HepG2 (cell line): ENCODE measurements around the gene MYOF. TPM values are rescaled to one million over a fixed set of nuclear protein-coding genes. Genes with fewer than 3 reads are reported as not detected.

Experiments used
- ATAC-seq: fragments of 200-7000 bp; cut with Tn5 transposase; 3 replicates; pipeline ENCODE4 v1.9.1; 2020; ENCODE audit warnings: mild to moderate bottlenecking, moderate library complexity
- BruUV-seq: library from RNA; stranded (reverse); fragments of 400-500 nt; replicated peaks from 2 replicates; lab custom pipeline; 2021; lab: Mats Ljungman, UMichigan
- CTCF ChIA-PET: fragments of 300-600 bp; formaldehyde crosslinking; extraction: SDS; loops from one replicate; lab custom pipeline; 2021; ENCODE audit warnings: low total read pairs, inconsistent platforms, low intra/inter-chr PET ratio; lab: Yijun Ruan, JAX
- POLR2A ChIA-PET: fragments of 350-600 bp; sonication (Branson Sonifier 250); formaldehyde crosslinking; loops from one replicate; lab custom pipeline; 2020; ENCODE audit warnings: antibody characterized with exemption, inconsistent platforms; lab: Yijun Ruan, JAX
- DNase-seq: peaks from one replicate; pipeline ENCODE4 v3.0.0-alpha.2; 2015; ENCODE audit warnings: low spot score
- FAIRE-seq: peaks from 3 replicates; lab custom pipeline; 2011; peaks lifted over from hg19 to GRCh38; lab: Jason Lieb, UNC
- H2AFZ ChIP-seq: one replicate; pipeline ENCODE4 v1.6.1; 2011; ENCODE audit warnings: low read length, inconsistent platforms
- H3K27ac ChIP-seq: fragments of 300-600 bp; 3 replicates; pipeline ENCODE4 v1.8.0; 2011; ENCODE audit warnings: mixed run types, mild to moderate bottlenecking, mixed read lengths, low read length, inconsistent platforms; ENCODE audit not compliant: insufficient read depth; ENCODE audit errors: extremely low read length
- H3K27me3 ChIP-seq, 2 experiments: fragments of 200-600 bp in 1 of 2; 2 replicates in 1 of 2; 3 replicates in 1 of 2; pipeline versions ENCODE4 v1.6.0 to v1.8.0; 2011; ENCODE audit warnings: low read length in 2 of 2, mild to moderate bottlenecking in 2 of 2, moderate library complexity in 2 of 2, inconsistent platforms in 1 of 2; ENCODE audit not compliant: insufficient read depth in 2 of 2, control insufficient read depth in 1 of 2
- H3K36me3 ChIP-seq, 2 experiments: fragments of 200-600 bp in 1 of 2; replicated peaks in 1 of 2; 2 replicates in 1 of 2; 3 replicates in 1 of 2; pipeline versions ENCODE4 v1.5.1 to v1.8.0; 2011; ENCODE audit warnings: low read length in 2 of 2, inconsistent platforms in 1 of 2; ENCODE audit not compliant: insufficient read depth in 2 of 2, control insufficient read depth in 1 of 2
- H3K4me1 ChIP-seq: 2 replicates; pipeline ENCODE4 v1.5.1; 2012; ENCODE audit warnings: low read length, inconsistent platforms; ENCODE audit not compliant: insufficient read depth
- H3K4me2 ChIP-seq: 2 replicates; pipeline ENCODE4 v1.6.0; 2011; ENCODE audit warnings: low read depth, low read length, inconsistent platforms
- H3K4me3 ChIP-seq, 3 experiments: fragments of 200-600 bp in 1 of 3; sonication (generic), shearing (Covaris generic) in 1 of 3; replicated peaks in 1 of 3; 2 replicates each; pipeline ENCODE4 v1.5.1; 2011 to 2016; ENCODE audit warnings: low read length in 3 of 3, inconsistent platforms in 2 of 3, low read depth in 2 of 3, mild to moderate bottlenecking in 2 of 3, control low read depth in 1 of 3, mixed read lengths in 1 of 3; ENCODE audit not compliant: insufficient read depth in 1 of 3
- H3K79me2 ChIP-seq: one replicate; pipeline ENCODE4 v1.6.1; 2011; ENCODE audit warnings: low read length, inconsistent platforms; ENCODE audit not compliant: insufficient read depth
- H3K9ac ChIP-seq: 2 replicates; pipeline ENCODE4 v1.6.0; 2011; ENCODE audit warnings: mild to moderate bottlenecking, low read depth, low read length, inconsistent platforms; ENCODE audit not compliant: insufficient read depth
- H3K9me3 ChIP-seq: 2 replicates; pipeline ENCODE4 v1.5.1; 2012; ENCODE audit warnings: mild to moderate bottlenecking, low read length
- H4K20me1 ChIP-seq: 2 replicates; pipeline ENCODE4 v1.6.0; 2011; ENCODE audit warnings: inconsistent platforms, mild to moderate bottlenecking, low read length, moderate library complexity; ENCODE audit not compliant: insufficient read depth
- KAT2B ChIP-seq: fragments of 150-350 bp; IDR thresholded peaks from 2 replicates; pipeline ENCODE4 v1.6.1; 2014; ENCODE audit warnings: low read depth, low read length, borderline replicate concordance
- PRDM15 ChIP-seq: sonication (generic); formaldehyde crosslinking; IDR thresholded peaks from 2 replicates; pipeline ENCODE4 v1.4.0; 2020; ENCODE audit warnings: missing genetic modification reagents
- ZBTB34 ChIP-seq: sonication (generic); formaldehyde crosslinking; IDR thresholded peaks from 2 replicates; pipeline ENCODE4 v1.8.0; 2022; ENCODE audit warnings: mild to moderate bottlenecking, missing genetic modification reagents
- ZNF331 ChIP-seq: sonication (generic); formaldehyde crosslinking; IDR thresholded peaks from 2 replicates; pipeline ENCODE4 v1.4.0; 2020; ENCODE audit warnings: missing genetic modification reagents
- ZNF33B ChIP-seq: sonication (generic); formaldehyde crosslinking; IDR thresholded peaks from 2 replicates; pipeline ENCODE4 v1.5.1; 2020; ENCODE audit warnings: mild to moderate bottlenecking, missing genetic modification reagents
- ZNF441 ChIP-seq: sonication (generic); formaldehyde crosslinking; IDR thresholded peaks from 2 replicates; pipeline ENCODE4 v1.7.0; 2021; ENCODE audit warnings: missing genetic modification reagents, borderline replicate concordance
- ZNF501 ChIP-seq: sonication (generic); formaldehyde crosslinking; IDR thresholded peaks from 2 replicates; pipeline ENCODE4 v1.5.1; 2020; ENCODE audit warnings: mild to moderate bottlenecking, moderate library complexity, missing genetic modification reagents
- ZNF768 ChIP-seq: sonication (generic); formaldehyde crosslinking; IDR thresholded peaks from 2 replicates; pipeline ENCODE4 v1.4.0; 2020; ENCODE audit warnings: missing genetic modification reagents
- WGBS: methylation state at CpG from one replicate; pipeline ENCODE4 v1.1.6; 2017; ENCODE audit warnings: low lambda C conversion rate; 5-methylcytosine and 5-hydroxymethylcytosine counted together
- in situ Hi-C: cut with HindIII; loops from 2 replicates; pipeline ENCODE4 v1.10.0; 2017; ENCODE audit warnings: low pct_unique_long_range_greater_than_20kb; ENCODE audit not compliant: extremely low pct_ligation_motif_present
- intact Hi-C: fragments of 100-400 bp; cut with micrococcal nuclease; formaldehyde crosslinking; loops from one replicate; pipeline ENCODE4 v1.10.0; 2022; ENCODE audit not compliant: unreplicated experiment
- polyA plus RNA-seq, 8 experiments: library from polyadenylated mRNA; depleted of rRNA in 3 of 8; stranded (reverse) in 7 of 8; unstranded in 1 of 8; fragments of >200 nt; fragmentation: Illumina TruSeq in 4 of 8; extraction: Trizol in 4 of 8; gene quantifications; 2 replicates each; pipeline versions ENCODE4 v1.2.1 to v1.2.3, GENCODE V29; 2011 to 2016; ENCODE audit warnings: low read depth in 4 of 8, missing spikeins in 1 of 8, mixed read lengths in 1 of 8; ENCODE audit not compliant: insufficient read depth in 1 of 8
- total RNA-seq, 5 experiments: library from RNA; depleted of rRNA; stranded (reverse); fragments of >200 nt; fragmentation: Illumina TruSeq; extraction: Trizol; gene quantifications; 2 replicates each; pipeline ENCODE4 v1.2.3, GENCODE V29; 2016; ENCODE audit warnings: low read depth in 1 of 5
- TF ChIP-seq, protein P1 (sequence below): sonication (generic); formaldehyde crosslinking; IDR thresholded peaks from 2 replicates; pipeline ENCODE4 v1.8.1; 2023; ENCODE audit warnings: missing genetic modification reagents, mild to moderate bottlenecking, borderline replicate concordance

Gene MYOF
- total and polyA plus RNA-seq, 2 of the 13 experiments (the other 11 are each of a cell fraction or from before 2014, with no cell fraction given): 0.18 to 0.42 TPM

DNA sequence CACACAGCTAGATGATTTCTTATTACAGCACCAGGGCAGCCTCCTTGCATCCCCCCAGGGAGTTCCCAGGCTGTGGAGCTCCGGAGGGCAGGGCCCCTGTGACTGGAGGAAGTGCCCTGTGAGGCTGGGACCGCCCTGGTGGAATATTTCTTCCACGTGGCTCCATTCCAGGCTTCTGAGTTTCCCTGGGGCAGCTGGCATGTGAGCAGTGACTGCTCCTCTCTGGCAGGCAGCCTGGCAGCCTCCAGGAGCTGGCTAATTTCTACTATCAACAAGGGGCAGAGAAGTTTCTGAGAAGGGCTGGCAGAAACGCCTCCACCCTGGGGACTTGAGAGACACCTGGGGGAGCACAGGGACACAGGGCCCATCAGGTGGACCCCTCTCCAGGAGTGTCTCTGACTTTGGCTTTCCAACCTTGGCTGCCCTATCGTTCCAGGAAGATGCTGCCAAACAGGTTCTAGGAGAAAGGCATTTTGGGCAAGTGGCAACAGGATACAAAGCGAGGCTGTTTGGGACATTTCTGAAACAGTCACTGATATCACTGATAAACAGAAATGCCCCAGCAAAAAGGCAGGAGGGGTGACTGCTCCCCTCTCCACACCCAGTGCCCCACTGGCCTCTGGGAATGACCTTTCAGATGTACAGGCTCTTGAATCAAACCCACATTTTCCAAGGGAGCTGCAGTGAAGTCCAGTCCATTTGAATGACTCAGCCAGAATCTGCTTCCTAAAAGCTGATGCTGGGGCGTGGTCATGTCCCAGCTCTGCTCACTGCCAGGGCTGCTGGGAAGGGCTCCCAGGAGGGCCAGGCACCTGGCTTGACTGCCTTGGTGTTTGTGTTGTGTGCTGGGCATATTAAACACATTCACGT is 16.1 kb downstream of the MYOF start (continued):
- TF ChIP-seq PRDM15 (CRISPR knock-in tag) (no peak), ZNF331 (no peak), KAT2B (no peak)
- TF ChIP-seq, protein P1, sequence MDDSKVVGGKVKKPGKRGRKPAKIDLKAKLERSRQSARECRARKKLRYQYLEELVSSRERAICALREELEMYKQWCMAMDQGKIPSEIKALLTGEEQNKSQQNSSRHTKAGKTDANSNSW: no peak

DNA sequence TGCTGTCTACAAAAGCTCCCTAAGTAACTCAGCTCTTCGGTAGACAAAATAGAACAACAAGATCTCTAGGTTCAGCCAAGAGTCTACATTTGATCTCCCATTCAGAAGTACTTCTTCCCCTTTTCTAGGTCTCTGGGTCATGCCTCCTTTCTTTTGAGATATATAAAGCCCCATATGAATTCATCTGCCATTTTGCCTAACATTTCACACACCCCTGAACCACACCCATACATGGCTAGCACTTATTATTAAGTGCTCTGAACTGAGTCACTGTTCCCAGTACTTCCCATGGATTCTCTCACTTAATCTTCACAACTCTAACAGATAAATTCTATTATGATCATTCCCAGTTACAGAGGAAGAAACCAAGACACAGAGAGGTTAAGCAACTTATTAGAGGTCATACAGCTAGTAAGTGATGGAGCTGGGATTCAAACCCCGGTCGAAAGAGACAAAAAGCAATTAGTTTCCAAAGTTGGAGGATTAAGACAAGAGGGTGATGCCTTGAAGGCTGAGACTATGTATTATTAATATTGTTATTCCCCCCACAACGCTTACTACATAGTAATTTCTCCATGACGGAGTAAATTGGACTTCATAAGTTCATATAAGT is 17.3 kb downstream of the MYOF start:
- no peak overlapping the region for H3K4me2 ChIP-seq
- 93% methylated on average over 5 of the region's 5 CpGs for WGBS
- no peaks in the 10 kb centered on the region for H3K27me3 ChIP-seq
- ChIA-PET POLR2A (no interaction called here), CTCF (no interaction called here)
- no peaks in the 10 kb centered on the region for H3K36me3 ChIP-seq
- no peaks in the 10 kb centered on the region for H4K20me1 ChIP-seq
- no peak overlapping the region for H3K9ac ChIP-seq
- DNase-seq (no peak), ATAC-seq (no peak), FAIRE-seq (no peak)
- no peak overlapping the region for H3K27ac ChIP-seq
- no peak overlapping the region for H3K4me3 ChIP-seq
- no peaks in the 10 kb centered on the region for H3K9me3 ChIP-seq
- in situ Hi-C loops (no loop called here), intact Hi-C loops (no loop called here)
- H3K4me1 ChIP-seq: peaks cover 6% of the 10 kb centered on the region; the same call in 1 of the 2 replicates
- no TSS peak for BruUV-seq
- TF ChIP-seq ZNF768 (CRISPR knock-in tag) (peak; percentile 20; the same call in 1 of the 2 replicates), ZNF33B (CRISPR knock-in tag) (no peak), ZBTB34 (CRISPR knock-in tag) (no peak), ZNF501 (CRISPR knock-in tag) (no peak), ZNF441 (CRISPR knock-in tag) (no peak)
- H3K79me2 ChIP-seq: no peaks in the 10 kb centered on the region
- H2AFZ ChIP-seq: no peak overlapping the region
